Measurements from ENCODE around the gene TNFAIP3.

GRCh38 chr6:137910843-137911456, 43.9 kb downstream of the TNFAIP3 start:
- no peak for TF ChIP-seq POLR2A (IDR thresholded peaks at IDR 0.05)
- TF ChIP-seq, protein P1, sequence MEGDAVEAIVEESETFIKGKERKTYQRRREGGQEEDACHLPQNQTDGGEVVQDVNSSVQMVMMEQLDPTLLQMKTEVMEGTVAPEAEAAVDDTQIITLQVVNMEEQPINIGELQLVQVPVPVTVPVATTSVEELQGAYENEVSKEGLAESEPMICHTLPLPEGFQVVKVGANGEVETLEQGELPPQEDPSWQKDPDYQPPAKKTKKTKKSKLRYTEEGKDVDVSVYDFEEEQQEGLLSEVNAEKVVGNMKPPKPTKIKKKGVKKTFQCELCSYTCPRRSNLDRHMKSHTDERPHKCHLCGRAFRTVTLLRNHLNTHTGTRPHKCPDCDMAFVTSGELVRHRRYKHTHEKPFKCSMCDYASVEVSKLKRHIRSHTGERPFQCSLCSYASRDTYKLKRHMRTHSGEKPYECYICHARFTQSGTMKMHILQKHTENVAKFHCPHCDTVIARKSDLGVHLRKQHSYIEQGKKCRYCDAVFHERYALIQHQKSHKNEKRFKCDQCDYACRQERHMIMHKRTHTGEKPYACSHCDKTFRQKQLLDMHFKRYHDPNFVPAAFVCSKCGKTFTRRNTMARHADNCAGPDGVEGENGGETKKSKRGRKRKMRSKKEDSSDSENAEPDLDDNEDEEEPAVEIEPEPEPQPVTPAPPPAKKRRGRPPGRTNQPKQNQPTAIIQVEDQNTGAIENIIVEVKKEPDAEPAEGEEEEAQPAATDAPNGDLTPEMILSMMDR (IDR thresholded peaks at IDR 0.05): no peak

All from thyroid gland (tissue), 4 donors.